Measurements from ENCODE around the gene ZFTA.

ZFTA gene

DNA sequence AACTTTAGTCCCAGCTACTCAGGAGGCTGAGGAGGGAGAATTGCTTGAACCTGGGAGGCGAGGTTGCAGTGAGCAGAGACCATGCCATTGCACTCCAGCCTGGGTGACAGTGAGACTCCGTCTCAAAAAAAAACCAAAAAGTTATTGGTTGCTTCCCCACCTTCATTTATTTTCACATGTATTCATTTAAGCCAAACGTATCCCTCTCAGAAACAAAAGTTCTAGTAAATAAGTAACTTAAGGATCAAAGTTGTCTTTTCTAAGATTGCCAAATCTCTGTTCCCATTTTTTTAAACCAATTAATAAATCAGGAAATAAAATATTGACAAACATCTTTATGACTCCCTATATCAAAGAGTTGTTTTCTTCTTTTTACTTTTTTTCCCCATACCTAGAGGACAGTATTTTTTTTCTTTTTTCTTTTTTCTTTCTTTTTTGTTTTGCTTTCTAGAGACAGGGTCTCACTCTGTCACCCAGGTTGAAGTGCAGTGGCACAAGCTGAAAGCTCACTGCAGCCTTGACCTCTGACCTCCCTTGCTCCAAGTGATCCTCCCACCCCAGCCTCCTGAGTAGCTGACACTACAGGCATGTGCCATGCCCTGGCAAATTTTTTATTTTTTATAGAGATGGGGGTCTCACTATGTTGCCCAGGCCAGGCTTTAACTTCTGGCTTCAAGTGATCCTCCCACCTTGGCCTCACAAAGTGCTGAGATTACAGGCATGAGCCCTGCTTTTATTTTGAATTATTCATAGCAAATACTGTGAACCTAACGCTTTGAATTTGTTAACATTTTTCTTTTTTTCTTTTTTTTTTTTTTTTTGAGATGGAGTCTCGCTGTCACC, 11.4 kb downstream of the ZFTA start:
- in situ Hi-C loops (cut with HindIII; ENCODE audit: low sequenced_read_pairs) = no loop called here

DNA sequence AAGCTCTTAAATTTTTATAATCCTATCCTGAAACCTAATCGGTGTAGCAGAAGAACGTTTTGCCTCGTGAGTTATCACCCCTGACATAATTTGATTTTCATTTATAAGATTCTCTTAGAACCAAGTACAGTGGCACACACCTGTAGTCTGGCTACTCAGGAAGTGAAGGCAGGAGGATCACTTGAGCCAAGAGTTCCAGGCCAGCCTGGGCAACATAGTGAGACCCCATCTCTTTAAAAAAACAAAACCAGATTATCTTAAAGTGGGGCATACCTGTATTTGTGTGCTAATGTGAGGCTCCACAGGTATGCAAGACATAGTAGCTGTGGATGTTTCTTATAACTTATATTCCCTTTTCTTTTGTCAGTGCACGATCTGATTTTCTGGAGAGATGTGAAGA, 19.0 kb downstream of the ZFTA start:
- in situ Hi-C loops (cut with HindIII; ENCODE audit: low sequenced_read_pairs) = no loop called here

DNA sequence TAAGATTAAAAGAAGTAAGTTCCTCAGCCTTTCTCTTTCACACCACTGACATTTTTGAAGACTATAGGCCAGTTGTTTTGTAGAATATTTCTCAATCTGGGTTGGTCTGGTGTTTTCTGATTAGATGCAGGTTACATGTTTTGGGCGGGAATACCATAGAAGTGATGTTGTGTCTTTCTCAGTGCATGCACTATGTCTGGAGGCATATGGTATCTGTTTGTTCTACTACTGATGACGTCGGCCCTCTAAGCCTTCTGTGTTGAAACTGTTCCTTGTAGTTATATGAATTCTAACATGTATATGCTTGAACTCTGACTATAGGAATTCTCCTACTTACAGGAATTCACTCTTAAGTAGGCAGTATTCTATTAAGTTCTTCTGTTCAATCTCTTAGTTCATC, 21.6 kb downstream of the ZFTA start:
- in situ Hi-C loops (cut with HindIII; ENCODE audit: low sequenced_read_pairs) = no loop called here

DNA sequence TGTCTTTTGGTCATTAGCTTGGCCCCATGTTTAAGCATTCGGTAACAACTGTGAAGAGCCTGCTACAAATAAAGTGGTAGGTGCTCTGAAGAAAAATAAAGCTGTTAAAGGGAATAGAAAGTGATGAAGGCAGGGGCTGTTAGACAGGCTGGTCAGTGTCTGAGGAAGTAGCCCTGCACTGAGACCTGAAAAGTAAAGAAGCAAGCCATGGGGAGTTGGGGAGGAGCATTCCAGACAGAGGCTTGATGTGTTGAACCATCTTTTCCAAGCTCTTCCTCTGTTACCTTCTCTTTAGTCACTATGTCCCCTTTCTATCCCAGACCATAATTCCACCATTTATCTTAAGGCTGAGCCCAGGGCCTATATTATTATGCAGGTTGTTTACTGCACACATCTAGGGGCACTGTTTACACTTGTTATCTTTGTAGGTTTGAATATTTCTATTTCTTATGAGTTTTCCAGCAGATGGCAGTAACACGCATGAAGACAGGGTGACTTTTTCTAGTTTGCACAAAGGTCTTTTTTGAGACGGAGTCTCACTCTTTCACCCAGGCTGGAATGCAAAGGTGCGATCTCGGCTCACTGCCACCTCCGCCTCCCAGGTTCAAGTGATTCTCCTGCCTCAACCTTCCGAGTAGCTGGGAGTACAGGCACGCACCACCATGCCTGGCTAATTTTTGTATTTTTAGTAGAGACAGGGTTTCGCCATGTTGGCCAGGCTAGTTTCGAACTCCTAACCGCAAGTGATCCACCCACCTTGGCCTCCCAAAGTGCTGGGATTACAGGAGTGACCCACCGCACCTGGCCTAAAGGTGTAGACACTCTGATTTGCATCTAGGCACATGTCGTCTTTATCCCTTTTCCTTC, 23.0 kb downstream of the ZFTA start:
- in situ Hi-C loops (cut with HindIII; ENCODE audit: low sequenced_read_pairs) = no loop called here

DNA sequence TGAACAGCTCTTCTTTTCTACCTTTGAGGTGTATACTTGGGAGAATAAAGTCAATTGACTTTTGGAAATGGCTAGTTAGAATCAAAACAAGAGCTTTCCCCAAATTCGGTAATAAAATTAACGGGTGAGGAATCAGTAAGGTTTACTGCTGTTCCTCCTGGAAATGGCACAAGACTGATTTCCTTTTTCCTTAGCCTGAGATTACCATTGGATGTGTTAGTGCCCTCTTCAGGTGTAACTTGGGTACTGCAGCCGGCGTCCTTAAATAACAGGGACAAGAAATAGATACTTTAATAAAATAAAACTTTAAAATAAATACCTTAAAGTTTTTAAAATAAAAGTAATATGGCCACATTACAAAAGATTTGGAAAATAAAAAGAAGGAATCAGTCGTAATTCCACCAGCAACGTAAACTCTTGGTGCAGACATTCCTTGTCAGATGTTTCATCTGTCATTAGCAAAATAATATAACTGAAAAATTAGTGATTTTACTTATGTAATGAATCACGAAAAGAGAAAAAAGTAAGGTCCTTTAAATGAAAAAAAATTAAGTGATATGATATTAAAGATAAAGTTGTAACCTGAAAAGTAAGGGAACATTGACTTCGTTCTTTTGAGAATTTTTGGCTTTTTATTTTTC, 29.7 kb downstream of the ZFTA start:
- in situ Hi-C loops (cut with HindIII; ENCODE audit: low sequenced_read_pairs) = loop anchor here (10.0 kb wide), 1 partner anchor 336 kb away; no protein-coding TSS in a partner anchor

DNA sequence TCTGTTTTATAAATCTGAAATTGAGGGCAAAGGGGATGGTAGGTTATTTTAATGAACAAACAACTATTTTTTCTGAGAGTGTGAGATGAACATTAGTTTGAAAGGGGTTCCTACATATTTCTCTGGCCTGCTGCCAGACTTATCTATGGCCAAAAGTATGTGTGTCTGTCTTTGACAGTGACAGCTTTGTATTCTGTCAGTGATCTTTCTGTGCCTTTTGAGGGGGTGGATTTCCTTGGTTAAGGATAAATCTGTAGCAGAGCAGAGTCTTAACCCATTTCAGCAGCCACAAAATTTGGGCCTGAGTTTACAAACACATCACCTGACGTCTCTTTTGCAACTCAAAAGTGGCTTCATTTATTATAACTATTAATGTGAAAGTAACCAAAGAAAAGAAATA, 30.9 kb downstream of the ZFTA start:
- in situ Hi-C loops (cut with HindIII; ENCODE audit: low sequenced_read_pairs) = loop anchor here (10.0 kb wide), 1 partner anchor 337 kb away; no protein-coding TSS in a partner anchor

DNA sequence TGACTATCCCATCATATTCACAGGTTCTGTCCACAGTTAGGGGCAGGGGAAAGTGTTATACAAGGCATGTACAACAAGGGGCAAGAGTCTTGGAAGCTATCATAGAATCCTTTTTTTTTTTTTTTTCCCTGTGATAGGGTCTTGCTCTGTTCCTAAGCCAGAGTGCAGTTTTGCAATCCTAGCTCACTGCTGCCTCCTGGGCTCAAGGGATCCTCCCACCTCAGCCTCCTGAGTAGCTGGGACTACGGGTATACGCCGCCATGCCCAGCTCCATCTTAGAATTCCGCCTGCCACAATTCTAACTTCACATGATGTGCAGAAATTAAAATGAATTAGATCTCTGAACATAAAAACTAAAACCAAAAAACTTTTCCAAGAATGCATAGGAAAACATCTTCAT, 31.7 kb downstream of the ZFTA start:
- in situ Hi-C loops (cut with HindIII; ENCODE audit: low sequenced_read_pairs) = loop anchor here (10.0 kb wide), 1 partner anchor 338 kb away; no protein-coding TSS in a partner anchor

DNA sequence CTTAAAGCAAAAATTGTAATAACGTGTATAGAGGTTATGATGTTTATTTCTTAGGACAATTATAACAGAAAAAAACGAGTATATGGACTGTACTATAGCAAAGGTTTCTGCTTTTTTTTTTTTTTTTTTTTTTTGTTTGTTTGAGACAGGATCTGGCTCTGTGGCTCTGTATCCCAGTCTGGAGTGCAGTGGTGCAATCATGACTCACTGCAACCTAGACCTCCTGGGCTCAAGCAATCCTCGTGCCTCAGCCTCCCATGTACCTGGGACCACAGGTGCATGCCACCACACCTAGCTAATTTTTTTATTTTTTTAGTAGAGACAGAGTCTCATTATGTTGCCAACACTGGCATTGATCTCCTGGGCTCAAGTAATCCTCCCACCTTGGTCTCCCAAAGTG, 39.2 kb downstream of the ZFTA start:
- in situ Hi-C loops (cut with HindIII; ENCODE audit: low sequenced_read_pairs) = no loop called here

DNA sequence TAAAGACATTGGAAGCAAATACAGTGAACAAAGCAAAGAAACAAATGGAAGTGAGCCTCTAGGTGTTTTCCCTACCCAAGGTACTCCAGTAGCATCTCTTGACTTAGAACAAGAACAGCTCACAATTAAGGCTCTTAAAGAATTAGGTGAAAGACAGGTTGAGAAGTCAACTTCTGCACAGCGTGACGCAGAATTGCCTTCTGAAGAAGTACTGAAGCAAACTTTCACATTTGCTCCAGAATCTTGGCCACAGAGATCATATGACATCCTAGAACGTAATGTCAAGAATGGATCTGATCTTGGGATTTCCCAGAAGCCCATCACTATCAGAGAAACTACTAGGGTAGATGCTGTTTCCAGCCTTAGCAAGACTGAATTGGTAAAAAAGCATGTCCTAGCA, 48.0 kb downstream of the ZFTA start:
- in situ Hi-C loops (cut with HindIII; ENCODE audit: low sequenced_read_pairs) = no loop called here

DNA sequence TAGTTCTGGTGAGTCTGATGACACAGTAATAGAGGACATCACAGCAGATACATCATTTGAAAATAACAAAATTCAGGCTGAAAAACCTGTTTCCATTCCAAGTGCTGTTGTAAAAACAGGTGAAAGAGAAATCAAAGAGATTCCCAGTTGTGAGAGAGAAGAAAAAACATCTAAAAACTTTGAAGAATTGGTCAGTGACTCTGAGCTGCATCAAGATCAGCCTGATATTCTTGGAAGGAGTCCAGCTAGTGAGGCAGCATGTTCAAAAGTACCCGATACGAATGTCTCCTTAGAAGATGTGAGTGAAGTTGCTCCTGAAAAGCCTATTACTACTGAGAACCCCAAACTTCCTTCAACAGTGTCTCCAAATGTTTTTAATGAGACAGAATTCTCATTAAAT, 48.6 kb downstream of the ZFTA start:
- in situ Hi-C loops (cut with HindIII; ENCODE audit: low sequenced_read_pairs) = no loop called here

DNA sequence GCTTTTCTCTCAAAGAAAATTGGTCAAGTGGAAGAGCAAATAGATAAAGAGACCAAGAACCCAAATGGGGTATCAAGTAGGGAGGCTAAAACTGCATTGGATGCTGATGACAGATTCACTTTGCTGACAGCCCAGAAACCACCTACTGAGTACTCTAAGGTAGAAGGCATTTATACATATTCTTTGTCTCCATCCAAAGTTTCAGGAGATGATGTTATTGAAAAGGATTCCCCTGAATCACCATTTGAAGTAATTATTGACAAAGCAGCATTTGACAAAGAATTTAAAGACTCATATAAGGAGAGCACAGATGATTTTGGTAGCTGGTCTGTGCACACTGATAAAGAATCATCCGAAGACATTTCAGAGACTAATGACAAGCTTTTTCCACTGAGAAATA, 49.6 kb downstream of the ZFTA start:
- in situ Hi-C loops (cut with HindIII; ENCODE audit: low sequenced_read_pairs) = no loop called here

All from DLD1 (cell line).